Measurements from ENCODE around the gene MEGF6. TPM values are rescaled to one million over a fixed set of nuclear protein-coding genes. Genes with fewer than 3 reads are reported as not detected.

MEGF6 gene
- total RNA-seq, 2 donors from 2014 or later: 83.0 to 103 TPM

- Histone ChIP-seq H3K27ac (ENCODE audit: low read depth, low read length) (no peak overlapping the region), H3K9ac (ENCODE audit: extremely low read depth, low read length, poor library complexity, severe bottlenecking) (no peak overlapping the region), H3K9me3 (ENCODE audit: control insufficient read depth, low read length) (no peaks in the 10 kb centered on the region), H3K27me3 (ENCODE audit: control insufficient read depth, insufficient read depth, low read length, poor library complexity, severe bottlenecking) (no peaks in the 10 kb centered on the region), H3K4me3 (ENCODE audit: low read length) (no peak overlapping the region), H3K4me1 (ENCODE audit: control insufficient read depth, insufficient read depth, low read length) (no peaks in the 10 kb centered on the region), H3K36me3 (ENCODE audit: control insufficient read depth, insufficient read depth, low read length) (peaks cover 45% of the 10 kb centered on the region)
- WGBS, 2 experiments (ENCODE audit: insufficient coverage in 1 of 2, insufficient read length in 1 of 2): 83 to 92% methylated on average over 6 to 17 of the region's 17 CpGs
- no peak for DNase-seq
- H3K27me3 Mint-ChIP-seq (ENCODE audit: insufficient read depth): no peaks in the 10 kb centered on the region
- no peak overlapping the region for H3K27ac Mint-ChIP-seq
- no peak overlapping the region for H3K4me3 Mint-ChIP-seq
- no peak for TF ChIP-seq CTCF (conservative IDR thresholded peaks at IDR 0.05)
- H3K36me3 Mint-ChIP-seq (ENCODE audit: low read depth): peaks cover 53% of the 10 kb centered on the region
- H3K9me3 Mint-ChIP-seq: no peaks in the 10 kb centered on the region
- no peaks in the 10 kb centered on the region for H3K4me1 Mint-ChIP-seq
Observed at GRCh38 chr1:3632298-3632697, 21.0 kb upstream of the MEGF6 start.

GRCh38 chr1:3631320-3632260 lies 20.3 kb upstream of the MEGF6 start:
- no peak overlapping the region for H3K4me3 Mint-ChIP-seq
- no peak overlapping the region for H3K9ac ChIP-seq (ENCODE audit: extremely low read depth, low read length, poor library complexity, severe bottlenecking)
- no peaks in the 10 kb centered on the region for H3K9me3 ChIP-seq (ENCODE audit: control insufficient read depth, low read length)
- H3K4me1 Mint-ChIP-seq: no peaks in the 10 kb centered on the region
- 79 to 82% methylated on average over 23 to 35 of the region's 36 CpGs for WGBS, 2 experiments (ENCODE audit: insufficient coverage in 1 of 2, insufficient read length in 1 of 2)
- no peak for TF ChIP-seq CTCF (conservative IDR thresholded peaks at IDR 0.05)
- no peak overlapping the region for H3K27ac Mint-ChIP-seq
- no peak overlapping the region for H3K4me3 ChIP-seq (ENCODE audit: low read length)
- H3K27me3 ChIP-seq (ENCODE audit: control insufficient read depth, insufficient read depth, low read length, poor library complexity, severe bottlenecking): no peaks in the 10 kb centered on the region
- H3K9me3 Mint-ChIP-seq: no peaks in the 10 kb centered on the region
- peaks cover 50% of the 10 kb centered on the region for H3K36me3 Mint-ChIP-seq (ENCODE audit: low read depth)
- H3K36me3 ChIP-seq (ENCODE audit: control insufficient read depth, insufficient read depth, low read length): peaks cover 50% of the 10 kb centered on the region
- peak overlapping the region; percentile 24 for H3K27ac ChIP-seq (ENCODE audit: low read depth, low read length)
- no peak for DNase-seq
- H3K27me3 Mint-ChIP-seq (ENCODE audit: insufficient read depth): no peaks in the 10 kb centered on the region
- no peaks in the 10 kb centered on the region for H3K4me1 ChIP-seq (ENCODE audit: control insufficient read depth, insufficient read depth, low read length)

GRCh38 chr1:3630914-3631313 lies 19.6 kb upstream of the MEGF6 start:
- no peaks in the 10 kb centered on the region for H3K27me3 ChIP-seq (ENCODE audit: control insufficient read depth, insufficient read depth, low read length, poor library complexity, severe bottlenecking)
- no peak for TF ChIP-seq CTCF (conservative IDR thresholded peaks at IDR 0.05)
- Mint-ChIP-seq H3K36me3 (ENCODE audit: low read depth) (peaks cover 49% of the 10 kb centered on the region), H3K4me3 (no peak overlapping the region), H3K4me1 (peaks cover 2% of the 10 kb centered on the region), H3K27ac (no peak overlapping the region), H3K27me3 (ENCODE audit: insufficient read depth) (no peaks in the 10 kb centered on the region), H3K9me3 (no peaks in the 10 kb centered on the region)
- H3K4me1 ChIP-seq (ENCODE audit: control insufficient read depth, insufficient read depth, low read length): peaks cover 2% of the 10 kb centered on the region
- no peak for DNase-seq
- H3K36me3 ChIP-seq (ENCODE audit: control insufficient read depth, insufficient read depth, low read length): peaks cover 52% of the 10 kb centered on the region
- no peak overlapping the region for H3K4me3 ChIP-seq (ENCODE audit: low read length)
- no peaks in the 10 kb centered on the region for H3K9me3 ChIP-seq (ENCODE audit: control insufficient read depth, low read length)
- no peak overlapping the region for H3K27ac ChIP-seq (ENCODE audit: low read depth, low read length)
- H3K9ac ChIP-seq (ENCODE audit: extremely low read depth, low read length, poor library complexity, severe bottlenecking): no peak overlapping the region
- 84 to 88% methylated on average over 8 to 9 of the region's 9 CpGs for WGBS, 2 experiments (ENCODE audit: insufficient coverage in 1 of 2, insufficient read length in 1 of 2)
